ENCODE results near the gene RUNX3. TPM values are rescaled to one million over a fixed set of nuclear protein-coding genes. Genes with fewer than 3 reads are reported as not detected.

The RUNX3 gene
- total RNA-seq, 2 experiments from 2014 or later, result 177 to 183 TPM

DNA sequence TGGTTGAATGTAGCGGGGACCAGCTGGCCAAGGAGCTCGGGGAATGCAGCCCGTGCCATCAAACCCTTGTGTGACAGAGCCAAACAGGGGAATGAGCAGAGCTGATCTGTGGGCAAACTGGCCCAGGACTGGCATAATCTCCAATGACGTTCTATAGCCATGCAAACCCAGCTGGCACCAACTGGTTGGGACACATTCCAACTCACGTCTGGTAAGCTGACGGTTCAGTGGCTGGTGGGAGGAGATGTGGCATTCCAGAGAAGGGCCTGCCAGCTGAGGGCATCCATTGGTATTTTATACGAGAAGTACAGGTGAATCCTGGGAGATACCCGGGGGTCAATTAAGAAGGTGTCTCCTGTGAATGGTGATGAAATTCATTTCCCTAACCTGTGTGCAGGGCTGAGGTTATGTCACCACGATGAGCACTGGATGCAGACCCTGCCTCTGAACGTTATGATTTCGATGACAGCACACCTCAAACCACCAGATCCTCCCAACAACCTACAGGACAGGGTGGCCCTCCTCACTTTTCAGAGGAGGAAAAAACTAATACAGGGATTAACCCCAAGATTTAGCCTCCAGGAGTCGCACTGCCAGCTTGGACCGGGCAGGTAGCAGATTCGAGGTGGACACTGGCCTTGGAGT is 39.0 kb upstream of the RUNX3 start:
- peaks cover 2% of the 10 kb centered on the region for H3K9me3 Mint-ChIP-seq
- POLR2A ChIA-PET, result interaction anchor here (0.7 to 1.8 kb wide), 4 partner anchors 15 to 39 kb away, joined by 3 to 6 read pairs (median 4); no protein-coding TSS in a partner anchor
- H3K27me3 Mint-ChIP-seq, result no peaks in the 10 kb centered on the region
- peaks cover 21% of the 10 kb centered on the region for H3K36me3 Mint-ChIP-seq (ENCODE audit: low read depth)
- DNase-seq, result no peak
- CTCF ChIA-PET, result interaction anchor here (1.3 to 1.8 kb wide), 3 partner anchors 10 to 68 kb away, joined by 3 to 5 read pairs (median 4); no protein-coding TSS in a partner anchor
- H3K27ac Mint-ChIP-seq, result no peak overlapping the region
- H3K4me3 Mint-ChIP-seq, result no peak overlapping the region
- peaks cover 74% of the 10 kb centered on the region for H3K4me1 Mint-ChIP-seq

DNA sequence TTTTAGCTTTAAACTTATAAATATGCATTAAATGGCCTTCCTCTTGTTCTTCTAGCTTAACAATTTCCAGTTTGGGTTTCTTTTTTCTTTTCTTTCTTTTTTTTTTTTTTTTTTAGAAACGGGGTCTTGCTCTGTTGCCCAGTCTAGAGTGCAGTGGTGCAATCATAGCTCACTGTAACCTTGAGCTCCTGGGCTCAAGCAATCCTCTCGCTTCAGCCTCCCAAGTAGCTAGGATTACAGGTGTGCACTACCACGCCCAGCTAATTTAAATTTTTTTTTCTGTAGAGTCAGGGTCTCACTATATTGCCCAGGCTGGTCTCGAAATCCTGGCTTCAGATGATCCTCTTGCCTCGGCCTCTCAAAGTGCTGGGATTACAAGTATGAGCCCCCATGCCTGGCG is 37.9 kb upstream of the RUNX3 start:
- H3K9me3 Mint-ChIP-seq, result no peaks in the 10 kb centered on the region
- H3K36me3 Mint-ChIP-seq (ENCODE audit: low read depth), result peaks cover 27% of the 10 kb centered on the region
- CTCF ChIA-PET, result interaction anchor here (0.7 to 4.1 kb wide), 4 partner anchors 11 to 69 kb away, joined by 3 to 36 read pairs (median 4); no protein-coding TSS in a partner anchor
- no peak overlapping the region for H3K4me3 Mint-ChIP-seq
- DNase-seq, result no peak
- POLR2A ChIA-PET, result interaction anchor here (5.9 kb wide), 1 partner anchor 67 kb away, joined by 137 read pairs; no protein-coding TSS in a partner anchor
- no peak overlapping the region for H3K27ac Mint-ChIP-seq
- no peaks in the 10 kb centered on the region for H3K27me3 Mint-ChIP-seq
- peaks cover 80% of the 10 kb centered on the region for H3K4me1 Mint-ChIP-seq

DNA sequence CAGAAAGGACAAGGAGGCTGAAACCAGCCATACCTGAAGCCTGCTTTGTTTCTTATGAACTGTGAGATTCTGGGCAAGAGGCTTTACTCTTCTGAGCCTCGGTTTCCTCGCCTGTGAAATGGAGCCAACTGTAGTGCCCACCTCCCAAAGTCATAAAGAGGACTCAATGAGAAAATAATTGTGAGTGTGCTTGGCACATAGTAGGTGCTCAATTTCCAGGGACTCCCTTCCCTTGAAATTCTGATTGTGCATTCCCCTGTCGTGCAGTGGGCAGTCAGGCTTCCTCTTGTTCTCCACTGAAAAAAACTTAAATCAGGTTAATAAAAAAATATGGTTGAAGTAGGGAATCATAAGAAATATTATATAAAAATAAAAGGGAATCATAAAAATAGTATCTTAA is 37.5 kb upstream of the RUNX3 start:
- POLR2A ChIA-PET, result interaction anchor here (0.7 to 5.9 kb wide), 7 partner anchors 12 to 372 kb away, joined by 3 to 137 read pairs (median 7); no protein-coding TSS in a partner anchor
- no peak for DNase-seq
- Mint-ChIP-seq H3K4me3 (no peak overlapping the region), H3K27me3 (no peaks in the 10 kb centered on the region), H3K36me3 (ENCODE audit: low read depth) (peaks cover 27% of the 10 kb centered on the region), H3K4me1 (peaks cover 80% of the 10 kb centered on the region), H3K27ac (peak overlapping the region; percentile 94), H3K9me3 (no peaks in the 10 kb centered on the region)
- CTCF ChIA-PET, result interaction anchor here (0.7 to 4.1 kb wide), 7 partner anchors 11 to 71 kb away, joined by 3 to 36 read pairs (median 3); partner anchors contain the start of gene RUNX3

DNA sequence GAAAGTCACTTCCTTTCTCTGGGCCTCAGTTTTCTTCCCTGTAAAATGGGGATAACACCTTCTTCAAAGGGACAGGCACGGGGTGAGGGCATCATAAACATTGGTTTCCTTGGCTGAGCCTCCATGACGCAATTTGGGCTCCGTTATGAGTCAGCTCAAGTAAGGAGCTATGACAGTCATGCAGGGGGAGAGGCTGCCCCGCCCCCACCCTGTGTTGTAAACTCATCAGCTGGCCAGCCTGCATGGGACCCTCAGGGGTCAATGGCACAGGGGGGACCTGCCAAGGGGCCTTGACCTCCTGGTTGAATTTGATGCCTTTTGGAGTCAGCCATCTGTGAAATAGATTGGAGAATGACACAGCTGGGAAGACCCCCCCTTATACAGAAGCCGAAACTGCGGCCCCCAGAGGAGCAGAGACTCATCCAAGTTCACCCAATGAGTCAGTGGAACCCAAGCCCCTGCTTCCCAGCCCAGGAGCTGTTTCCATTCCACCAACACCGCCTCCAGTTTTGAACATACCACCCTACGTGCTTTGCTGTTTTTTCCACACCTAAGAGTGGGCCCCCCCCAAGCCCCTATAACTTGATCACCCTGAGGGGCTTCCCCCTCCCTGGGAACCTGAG is 36.8 kb upstream of the RUNX3 start:
- ChIA-PET CTCF (interaction anchor here (0.7 to 4.1 kb wide), 12 partner anchors 12 to 119 kb away, joined by 3 to 36 read pairs (median 3); partner anchors contain the start of gene RUNX3), POLR2A (interaction anchor here (0.6 to 6.0 kb wide), 19 partner anchors 8 to 373 kb away, joined by 3 to 137 read pairs (median 6); partner anchors contain the start of gene RUNX3)
- Mint-ChIP-seq H3K36me3 (ENCODE audit: low read depth) (peaks cover 34% of the 10 kb centered on the region), H3K9me3 (no peaks in the 10 kb centered on the region), H3K4me3 (peak overlapping the region; percentile 46), H3K4me1 (peaks cover 80% of the 10 kb centered on the region), H3K27ac (peak overlapping the region; percentile 94), H3K27me3 (no peaks in the 10 kb centered on the region)
- DNase-seq, result peak; percentile 88

DNA sequence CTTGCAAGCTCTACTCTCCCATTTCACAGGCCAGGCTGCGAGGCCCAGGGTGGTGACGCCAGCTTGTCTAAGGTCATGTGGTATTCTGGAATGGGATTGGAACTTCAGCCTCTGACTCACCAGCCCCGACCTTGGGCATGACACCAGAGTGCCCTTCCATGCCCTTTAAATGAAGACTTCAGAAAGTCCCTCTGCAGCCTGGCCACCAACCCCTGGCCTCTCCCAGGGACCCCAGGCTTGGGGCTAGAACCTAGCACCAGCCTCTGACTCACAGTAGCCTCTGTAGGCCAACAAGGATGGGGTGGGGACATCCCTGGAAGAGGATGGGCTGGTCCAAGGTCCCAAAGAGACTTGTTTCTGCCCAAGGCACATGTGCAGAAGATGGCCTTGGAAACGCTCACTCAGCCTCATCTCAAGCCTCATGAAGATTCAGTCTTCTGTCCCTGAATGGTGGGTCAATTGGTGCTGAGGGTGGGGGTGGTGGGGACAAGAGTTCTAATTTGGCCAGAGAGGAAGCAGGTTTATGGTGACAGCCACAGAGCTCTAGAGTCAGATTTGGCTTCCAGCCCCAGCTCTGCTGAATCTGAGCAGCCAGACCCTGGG is 36.1 kb upstream of the RUNX3 start:
- POLR2A ChIA-PET, result interaction anchor here (0.6 to 6.0 kb wide), 22 partner anchors 9 to 69 kb away, joined by 3 to 137 read pairs (median 6); partner anchors contain the start of gene RUNX3

GRCh38 chr1:24965571-24965930 is 35.5 kb upstream of the RUNX3 start:
- Mint-ChIP-seq H3K36me3 (ENCODE audit: low read depth) (peaks cover 47% of the 10 kb centered on the region), H3K27ac (peak overlapping the region; percentile 94), H3K9me3 (no peaks in the 10 kb centered on the region), H3K4me3 (peak overlapping the region; percentile 95), H3K4me1 (peaks cover 80% of the 10 kb centered on the region), H3K27me3 (no peaks in the 10 kb centered on the region)
- no peak for DNase-seq
- CTCF ChIA-PET, result interaction anchor here (1.1 to 4.6 kb wide), 18 partner anchors 9 to 135 kb away, joined by 3 to 126 read pairs (median 12); partner anchors contain the start of gene RUNX3
- POLR2A ChIA-PET, result interaction anchor here (0.7 to 6.0 kb wide), 33 partner anchors 9 to 985 kb away, joined by 3 to 137 read pairs (median 7); partner anchors contain the start of genes CLIC4, RUNX3 and SRSF10

More for the DNA sequence above, 36.1 kb upstream of the RUNX3 start:
- H3K4me1 Mint-ChIP-seq, result peaks cover 80% of the 10 kb centered on the region
- CTCF ChIA-PET, result interaction anchor here (0.9 to 4.6 kb wide), 12 partner anchors 8 to 118 kb away, joined by 3 to 126 read pairs (median 3); partner anchors contain the start of gene RUNX3
- H3K9me3 Mint-ChIP-seq, result no peaks in the 10 kb centered on the region
- H3K4me3 Mint-ChIP-seq, result peak overlapping the region; percentile 46
- peak overlapping the region; percentile 94 for H3K27ac Mint-ChIP-seq
- H3K27me3 Mint-ChIP-seq, result no peaks in the 10 kb centered on the region
- H3K36me3 Mint-ChIP-seq (ENCODE audit: low read depth), result peaks cover 40% of the 10 kb centered on the region
- no peak for DNase-seq

GRCh38 chr1:24964811-24965570 is 34.9 kb upstream of the RUNX3 start:
- Mint-ChIP-seq H3K4me3 (peak overlapping the region; percentile 95), H3K27me3 (no peaks in the 10 kb centered on the region), H3K27ac (peak overlapping the region; percentile 94), H3K36me3 (ENCODE audit: low read depth) (peaks cover 52% of the 10 kb centered on the region), H3K9me3 (no peaks in the 10 kb centered on the region), H3K4me1 (peaks cover 80% of the 10 kb centered on the region)
- peak; percentile 98 for DNase-seq
- POLR2A ChIA-PET, result interaction anchor here (0.6 to 6.0 kb wide), 32 partner anchors 9 to 985 kb away, joined by 3 to 137 read pairs (median 6); partner anchors contain the start of genes CLIC4, RSRP1, RUNX3 and SRSF10
- CTCF ChIA-PET, result interaction anchor here (0.8 to 4.6 kb wide), 21 partner anchors 10 to 135 kb away, joined by 3 to 126 read pairs (median 7); partner anchors contain the start of gene RUNX3

GRCh38 chr1:24963943-24964693 is 34.0 kb upstream of the RUNX3 start:
- Mint-ChIP-seq H3K4me1 (peaks cover 85% of the 10 kb centered on the region), H3K4me3 (peak overlapping the region; percentile 95), H3K27ac (peak overlapping the region; percentile 94), H3K27me3 (no peaks in the 10 kb centered on the region), H3K36me3 (ENCODE audit: low read depth) (peaks cover 59% of the 10 kb centered on the region), H3K9me3 (no peaks in the 10 kb centered on the region)
- POLR2A ChIA-PET, result interaction anchor here (0.6 to 6.0 kb wide), 29 partner anchors 9 to 984 kb away, joined by 3 to 137 read pairs (median 7); partner anchors contain the start of genes RSRP1, RUNX3 and SRSF10
- CTCF ChIA-PET, result interaction anchor here (0.7 to 4.6 kb wide), 32 partner anchors 8 to 241 kb away, joined by 3 to 126 read pairs (median 6); partner anchors contain the start of gene RUNX3
- DNase-seq, result no peak

DNA sequence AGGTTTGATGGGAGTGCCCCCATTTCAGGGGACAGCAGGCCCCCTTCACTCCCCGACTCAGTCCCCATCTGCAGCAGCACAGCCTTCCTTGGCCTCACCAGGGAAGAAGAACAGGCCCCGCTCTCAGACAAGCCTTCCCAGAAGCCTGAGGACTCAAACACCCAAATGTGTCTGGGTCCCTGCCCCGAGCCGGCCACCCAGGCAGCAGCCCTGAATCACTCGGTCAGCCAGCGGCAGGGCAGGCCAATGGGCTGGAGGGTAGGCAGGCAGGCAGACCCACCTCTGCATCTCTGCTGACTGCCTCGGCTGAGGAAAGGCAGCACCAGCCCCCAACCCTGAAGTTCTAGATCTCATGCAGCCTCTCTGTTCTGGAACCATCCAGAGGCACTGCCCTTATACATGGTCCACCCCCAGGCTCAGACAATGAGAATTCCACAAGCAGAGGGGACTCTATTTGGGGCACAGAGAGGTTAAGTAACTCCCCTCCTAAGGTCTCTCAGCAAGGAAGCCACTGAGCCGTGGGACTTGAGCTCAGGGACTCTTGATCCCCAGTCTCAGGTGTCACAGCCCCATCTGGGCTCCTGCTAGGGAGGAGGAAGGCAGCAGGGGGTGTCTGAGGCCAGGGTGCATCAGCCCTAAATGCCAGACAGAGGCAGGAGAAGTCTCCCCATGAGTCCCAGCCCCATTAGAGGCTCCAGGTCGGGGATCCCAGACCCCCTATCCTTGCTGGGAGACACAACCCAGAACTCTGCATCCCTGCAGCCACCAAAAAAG is 33.2 kb upstream of the RUNX3 start:
- ChIA-PET POLR2A (interaction anchor here (0.6 to 6.0 kb wide), 16 partner anchors 8 to 477 kb away, joined by 3 to 137 read pairs (median 10); partner anchors contain the start of gene RUNX3), CTCF (interaction anchor here (0.7 to 4.6 kb wide), 23 partner anchors 9 to 241 kb away, joined by 3 to 126 read pairs (median 8); partner anchors contain the start of gene RUNX3)
- peaks cover 86% of the 10 kb centered on the region for H3K4me1 Mint-ChIP-seq
- H3K27me3 Mint-ChIP-seq, result no peaks in the 10 kb centered on the region
- H3K4me3 Mint-ChIP-seq, result peak overlapping the region; percentile 95
- H3K27ac Mint-ChIP-seq, result peak overlapping the region; percentile 94
- H3K36me3 Mint-ChIP-seq (ENCODE audit: low read depth), result peaks cover 66% of the 10 kb centered on the region
- DNase-seq, result peak; percentile 71
- H3K9me3 Mint-ChIP-seq, result no peaks in the 10 kb centered on the region

DNA sequence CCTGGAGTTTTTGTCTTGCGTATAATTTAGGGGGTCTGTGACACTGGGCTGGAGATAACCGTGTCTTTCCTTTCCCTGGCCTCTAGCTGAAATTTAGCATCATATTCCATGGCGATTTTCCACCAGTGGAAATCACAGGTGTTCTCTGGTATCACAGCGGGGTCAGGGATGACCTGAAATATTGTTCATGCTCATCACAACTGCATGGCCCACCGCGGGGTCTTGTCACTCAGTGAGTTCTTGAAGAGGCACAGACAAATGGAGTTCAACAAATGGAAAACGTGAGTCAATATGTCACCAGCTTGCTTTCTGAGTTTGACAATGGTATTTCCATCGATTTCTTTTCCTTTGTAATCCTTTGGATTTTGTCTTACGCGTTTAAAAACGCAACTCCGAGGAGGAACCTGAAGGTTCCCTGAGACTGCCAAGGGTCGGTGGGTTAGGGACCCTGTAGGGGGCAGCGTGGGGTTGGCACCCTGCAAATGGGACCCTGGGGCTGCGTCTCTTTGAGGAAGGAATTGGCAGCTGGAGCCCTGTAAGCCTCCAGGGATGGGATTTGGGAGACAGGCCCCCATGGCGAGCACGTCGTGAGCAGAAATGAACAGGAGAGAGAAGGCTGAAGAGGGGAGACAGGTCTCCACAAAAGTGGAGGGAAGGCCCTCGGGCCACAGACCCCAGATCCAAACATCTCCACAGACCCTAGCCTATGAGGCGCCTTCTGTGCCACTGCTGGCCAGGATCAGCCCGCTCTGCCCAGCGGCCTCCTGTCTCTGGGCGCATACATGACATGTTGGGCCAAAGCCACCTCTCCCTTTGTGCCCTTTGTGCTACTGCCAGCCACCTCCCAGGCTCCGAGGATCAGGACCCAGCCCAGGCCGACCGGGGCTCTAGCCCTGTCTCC is 32.1 kb upstream of the RUNX3 start:
- ChIA-PET CTCF (interaction anchor here (0.7 to 4.6 kb wide), 12 partner anchors 10 to 242 kb away, joined by 3 to 126 read pairs (median 10); no protein-coding TSS in a partner anchor), POLR2A (interaction anchor here (1.0 to 6.0 kb wide), 7 partner anchors 7 to 73 kb away, joined by 3 to 137 read pairs (median 52); partner anchors contain the start of gene RUNX3)
- peaks cover 91% of the 10 kb centered on the region for H3K4me1 Mint-ChIP-seq
- H3K9me3 Mint-ChIP-seq, result no peaks in the 10 kb centered on the region
- no peak for DNase-seq
- peak overlapping the region; percentile 95 for H3K4me3 Mint-ChIP-seq
- H3K36me3 Mint-ChIP-seq (ENCODE audit: low read depth), result peaks cover 73% of the 10 kb centered on the region
- peak overlapping the region; percentile 94 for H3K27ac Mint-ChIP-seq
- H3K27me3 Mint-ChIP-seq, result no peaks in the 10 kb centered on the region

Measured in activated CD4-positive, alpha-beta memory T cell treated with anti-CD3 and anti-CD28 coated beads, Interleukin-2, amount 10 ng/mL, durations not matched to agents 7 days and 5 days (primary cell).